GM19025 (cell line): Measurements from ENCODE around the gene AHRR.
A peak's percentile ranks its signal among the peaks of the same experiment; 100 is the strongest.

Experiments
- ATAC-seq: cut with Tn5 transposase; IDR thresholded peaks from one replicate; pipeline ENCODE4 v1.9.1; 2021; ENCODE audit warnings: mild to moderate bottlenecking, low read depth, moderate library complexity; ENCODE audit not compliant: unreplicated experiment

The AHRR gene

GRCh38 chr5:318931-319601 is 2.4 kb upstream of the AHRR start:
- ATAC-seq: no peak

GRCh38 chr5:320524-321229 is 837 bp upstream of the AHRR start:
- ATAC-seq: no peak

GRCh38 chr5:321726-322251 is 275 bp downstream of the AHRR start:
- ATAC-seq: peak; percentile 12

- ATAC-seq: peak; percentile 6
Measured at GRCh38 chr5:322281-322941, 897 bp downstream of the AHRR start.

GRCh38 chr5:322942-323879 is 1.7 kb downstream of the AHRR start:
- no peak for ATAC-seq

- no peak for ATAC-seq
Measured at GRCh38 chr5:324736-325612, 3.5 kb downstream of the AHRR start.

- no peak for ATAC-seq
Measured at GRCh38 chr5:326109-326508, 4.6 kb downstream of the AHRR start.

- ATAC-seq: no peak
Measured at GRCh38 chr5:329121-329735, 7.7 kb downstream of the AHRR start.

GRCh38 chr5:329768-330167 is 8.3 kb downstream of the AHRR start:
- ATAC-seq: no peak

- ATAC-seq: no peak
Measured at GRCh38 chr5:332843-333242, 11.3 kb downstream of the AHRR start.

GRCh38 chr5:333945-334344 is 12.4 kb downstream of the AHRR start:
- ATAC-seq: no peak

GRCh38 chr5:334903-335739 is 13.6 kb downstream of the AHRR start:
- no peak for ATAC-seq

GRCh38 chr5:335740-336038 is 14.2 kb downstream of the AHRR start:
- no peak for ATAC-seq

GRCh38 chr5:337563-338130 is 16.1 kb downstream of the AHRR start:
- ATAC-seq: no peak

GRCh38 chr5:342501-343460 is 21.3 kb downstream of the AHRR start:
- no peak for ATAC-seq

GRCh38 chr5:343461-344401 is 22.2 kb downstream of the AHRR start:
- peak; percentile 56 for ATAC-seq
